Ramos (cell line): Measurements from ENCODE around the gene RHOA.
"Not testable (repeated sequence)": the region's sequence is repeated elsewhere in the genome, so short reads cannot be mapped to it uniquely, and the experiment has no call there.

Experiments
- in situ Hi-C: fragments of 300-500 bp; cut with MboI; formaldehyde crosslinking; loops from one replicate; pipeline ENCODE4 v1.14.3; 2022; ENCODE audit warnings: low sequenced_read_pairs; ENCODE audit not compliant: unreplicated experiment

RHOA gene

GRCh38 chr3:49371946-49372345 lies 39.8 kb downstream of the RHOA start:
- in situ Hi-C loops, result no loop called here

- in situ Hi-C loops, result no loop called here
Measured at GRCh38 chr3:49370585-49371290, 41.0 kb downstream of the RHOA start.

GRCh38 chr3:49362561-49362960 lies 49.2 kb downstream of the RHOA start:
- in situ Hi-C loops, result no loop called here

GRCh38 chr3:49359623-49360022 lies 52.2 kb downstream of the RHOA start:
- in situ Hi-C loops, result no loop called here

- in situ Hi-C loops, result no loop called here
Measured at GRCh38 chr3:49358884-49359225, 52.9 kb downstream of the RHOA start.

GRCh38 chr3:49358217-49358883 lies 53.4 kb downstream of the RHOA start, which contains the start of gene GPX1:
TSS of gene GPX1 (minus strand) at chr3:49358353. CDS start at chr3:49358278, 75 bp downstream.
- in situ Hi-C loops, result no loop called here

GRCh38 chr3:49357443-49358216 lies 54.1 kb downstream of the RHOA start:
- in situ Hi-C loops, result not testable (repeated sequence)

- in situ Hi-C loops, result not testable (repeated sequence)
Measured at GRCh38 chr3:49357095-49357442, 54.7 kb downstream of the RHOA start.

GRCh38 chr3:49352890-49353421 lies 58.8 kb downstream of the RHOA start:
- in situ Hi-C loops, result no loop called here

- in situ Hi-C loops, result no loop called here
Measured at GRCh38 chr3:49352281-49352680, 59.5 kb downstream of the RHOA start.

- in situ Hi-C loops, result no loop called here
Measured at GRCh38 chr3:49351521-49352011, 60.2 kb downstream of the RHOA start.

- in situ Hi-C loops, result no loop called here
Measured at GRCh38 chr3:49349348-49350114, 62.2 kb downstream of the RHOA start.

GRCh38 chr3:49348361-49348760 lies 63.4 kb downstream of the RHOA start:
- in situ Hi-C loops, result not testable (repeated sequence)

GRCh38 chr3:49346797-49347251 lies 65.0 kb downstream of the RHOA start:
- in situ Hi-C loops, result no loop called here

GRCh38 chr3:49343163-49343562 lies 68.6 kb downstream of the RHOA start:
- in situ Hi-C loops, result no loop called here

GRCh38 chr3:49341996-49342395 lies 69.8 kb downstream of the RHOA start:
- in situ Hi-C loops, result no loop called here

GRCh38 chr3:49339941-49340800 lies 71.6 kb downstream of the RHOA start, which contains the start of gene USP4:
TSS of gene USP4 (minus strand) at chr3:49340053. CDS start at chr3:49340024, 29 bp downstream.
- in situ Hi-C loops, result no loop called here

GRCh38 chr3:49339581-49339940 lies 72.2 kb downstream of the RHOA start:
- in situ Hi-C loops, result no loop called here
